Choroid plexus epithelial cell (primary cell): ENCODE measurements around the gene KLHL17.
"Not testable (repeated sequence)": the region's sequence is repeated elsewhere in the genome, so short reads cannot be mapped to it uniquely, and the experiment has no call there.

Source experiments
- DNase-seq: peaks from one replicate; pipeline ENCODE4 v3.0.0-alpha.2; 2010; ENCODE audit warnings: low read depth
- H3K4me3 ChIP-seq: 2 replicates; pipeline ENCODE4 v1.5.1; 2011; ENCODE audit warnings: low read depth, mild to moderate bottlenecking, control low read depth, low read length, moderate library complexity
- CTCF ChIP-seq: conservative IDR thresholded peaks from 2 replicates; pipeline ENCODE4 v1.5.1; 2011; ENCODE audit warnings: low read depth, mild to moderate bottlenecking, control low read depth, inconsistent platforms, low read length, moderate library complexity

The KLHL17 gene

GRCh38 chr1:1003618-1004419, 43.4 kb downstream of the KLHL17 start:
- DNase-seq, result no peak
- H3K4me3 ChIP-seq, result no peak overlapping the region
- no peak for TF ChIP-seq CTCF

- no peak for DNase-seq
- no peak overlapping the region for H3K4me3 ChIP-seq
- TF ChIP-seq CTCF, result no peak
Measured at GRCh38 chr1:1004420-1004779, 44.0 kb downstream of the KLHL17 start.

- peak; percentile 55 for DNase-seq
- no peak for TF ChIP-seq CTCF
- no peak overlapping the region for H3K4me3 ChIP-seq
Measured at GRCh38 chr1:1004780-1005697, 44.7 kb downstream of the KLHL17 start.

GRCh38 chr1:1005774-1006304, 45.5 kb downstream of the KLHL17 start:
- no peak for DNase-seq
- no peak for TF ChIP-seq CTCF
- H3K4me3 ChIP-seq, result no peak overlapping the region

GRCh38 chr1:1006305-1007159, 46.1 kb downstream of the KLHL17 start:
- no peak overlapping the region for H3K4me3 ChIP-seq
- no peak for DNase-seq
- no peak for TF ChIP-seq CTCF

GRCh38 chr1:1010131-1010530, 49.7 kb downstream of the KLHL17 start:
- not testable (repeated sequence) for DNase-seq, H3K4me3 ChIP-seq
